CD4-positive, alpha-beta T cell (primary cell): ENCODE data around the gene SNTG2. TPM values are rescaled to one million over a fixed set of nuclear protein-coding genes. Genes with fewer than 3 reads are reported as not detected.

ENCODE experiments used
- ATAC-seq: fragments of 200-7000 bp; cut with Tn5 transposase; one replicate; pipeline ENCODE4 v1.10.0; 2022; ENCODE audit warnings: mild to moderate bottlenecking; ENCODE audit not compliant: poor library complexity
- CTCF ChIA-PET: fragments of 350-600 bp; sonication (Branson Sonifier 250); formaldehyde crosslinking; loops from one replicate; lab custom pipeline; 2021; ENCODE audit warnings: antibody characterized with exemption, inconsistent platforms; lab: Charles Lee
- POLR2A ChIA-PET: fragments of 350-600 bp; sonication (Branson Sonifier 250); formaldehyde crosslinking; loops from one replicate; lab custom pipeline; 2021; ENCODE audit warnings: antibody characterized with exemption, inconsistent platforms; lab: Charles Lee
- DNase-seq, 14 experiments: peaks; one replicate each; pipeline ENCODE4 v3.0.0-alpha.2; 2013 to 2020; ENCODE audit warnings: mixed read lengths in 2 of 14
- H3K27ac ChIP-seq, 2 donors: one replicate each; pipeline versions ENCODE4 v1.5.1 to v1.7.0; 2013; ENCODE audit warnings: low read length in 2 of 2, low read depth in 1 of 2, mild to moderate bottlenecking in 1 of 2
- H3K27me3 ChIP-seq, 2 experiments: 1 replicate in 1 of 2; 2 replicates in 1 of 2; pipeline versions ENCODE4 v1.6.1 to v1.7.0; 2013; ENCODE audit warnings: low read length in 2 of 2, control low read depth in 1 of 2, mild to moderate bottlenecking in 1 of 2, moderate library complexity in 1 of 2; ENCODE audit not compliant: insufficient read depth in 2 of 2, control insufficient read depth in 1 of 2
- H3K36me3 ChIP-seq: one replicate; pipeline ENCODE4 v1.6.1; 2013; ENCODE audit warnings: low read length, control low read depth; ENCODE audit not compliant: insufficient read depth
- H3K4me1 ChIP-seq: one replicate; pipeline ENCODE4 v1.6.1; 2013; ENCODE audit warnings: low read length, control low read depth; ENCODE audit not compliant: insufficient read depth
- H3K4me3 ChIP-seq: one replicate; pipeline ENCODE4 v1.5.1; 2013; ENCODE audit warnings: mild to moderate bottlenecking, low read length, moderate library complexity
- H3K9me3 ChIP-seq, 2 experiments: 1 replicate in 1 of 2; 2 replicates in 1 of 2; pipeline versions ENCODE4 v1.6.1 to v1.7.0; 2013; ENCODE audit warnings: low read length in 2 of 2, mild to moderate bottlenecking in 2 of 2, control low read depth in 1 of 2, moderate library complexity in 1 of 2; ENCODE audit not compliant: control insufficient read depth in 1 of 2, insufficient read depth in 1 of 2
- H3K27ac Mint-ChIP-seq: one replicate; pipeline ENCODE4 v1.8.0; 2020; ENCODE audit warnings: mixed read lengths
- H3K27me3 Mint-ChIP-seq: one replicate; pipeline ENCODE4 v1.8.0; 2021; ENCODE audit warnings: mixed read lengths
- H3K36me3 Mint-ChIP-seq: one replicate; pipeline ENCODE4 v1.8.0; 2021; ENCODE audit warnings: low read depth, mixed read lengths
- H3K4me1 Mint-ChIP-seq: one replicate; pipeline ENCODE4 v1.8.0; 2021; ENCODE audit warnings: low read depth, mixed read lengths
- H3K4me3 Mint-ChIP-seq: one replicate; pipeline ENCODE4 v1.8.0; 2020; ENCODE audit warnings: mild to moderate bottlenecking, mixed read lengths
- H3K9me3 Mint-ChIP-seq: one replicate; pipeline ENCODE4 v1.8.0; 2020; ENCODE audit warnings: mixed read lengths
- intact Hi-C, 2 experiments: fragments of 100-400 bp; cut with DNase I in 1 of 2; cut with micrococcal nuclease in 1 of 2; formaldehyde crosslinking; loops; one replicate each; pipeline versions ENCODE4 v1.15.1 to v1.9.0; 2023 to 2025; cut with DNase I, micrococcal nuclease
- total RNA-seq, 174 experiments: library from RNA in 2 of 174; stranded (reverse) in 2 of 174; gene quantifications; one replicate each; pipeline ENCODE4 v1.2.3 and lab custom pipeline; 2021 to 2026
- TF ChIP-seq, protein P1 (sequence below): fragments of 200-600 bp; IDR thresholded peaks from one replicate; pipeline ENCODE4 v1.8.0; 2022; ENCODE audit warnings: antibody characterized with exemption, mild to moderate bottlenecking

The SNTG2 gene
- total RNA-seq, 2 experiments from 2014 or later: 1.1 to 1.5 TPM

GRCh38 chr2:1209246-1209645 lies 258.6 kb downstream of the SNTG2 start:
- no peak for ATAC-seq
- Histone ChIP-seq H3K27ac (no peak overlapping the region), H3K4me3 (no peak overlapping the region), H3K4me1 (no peaks in the 10 kb centered on the region), H3K36me3 (no peaks in the 10 kb centered on the region), H3K27me3 (no peaks in the 10 kb centered on the region), H3K9me3 (peaks cover 10 to 11% of the 10 kb centered on the region in 2 experiments)
- no peaks in the 10 kb centered on the region for H3K36me3 Mint-ChIP-seq
- ChIA-PET CTCF (no interaction called here), POLR2A (no interaction called here)
- no peaks in the 10 kb centered on the region for H3K4me1 Mint-ChIP-seq
- TF ChIP-seq, protein P1, sequence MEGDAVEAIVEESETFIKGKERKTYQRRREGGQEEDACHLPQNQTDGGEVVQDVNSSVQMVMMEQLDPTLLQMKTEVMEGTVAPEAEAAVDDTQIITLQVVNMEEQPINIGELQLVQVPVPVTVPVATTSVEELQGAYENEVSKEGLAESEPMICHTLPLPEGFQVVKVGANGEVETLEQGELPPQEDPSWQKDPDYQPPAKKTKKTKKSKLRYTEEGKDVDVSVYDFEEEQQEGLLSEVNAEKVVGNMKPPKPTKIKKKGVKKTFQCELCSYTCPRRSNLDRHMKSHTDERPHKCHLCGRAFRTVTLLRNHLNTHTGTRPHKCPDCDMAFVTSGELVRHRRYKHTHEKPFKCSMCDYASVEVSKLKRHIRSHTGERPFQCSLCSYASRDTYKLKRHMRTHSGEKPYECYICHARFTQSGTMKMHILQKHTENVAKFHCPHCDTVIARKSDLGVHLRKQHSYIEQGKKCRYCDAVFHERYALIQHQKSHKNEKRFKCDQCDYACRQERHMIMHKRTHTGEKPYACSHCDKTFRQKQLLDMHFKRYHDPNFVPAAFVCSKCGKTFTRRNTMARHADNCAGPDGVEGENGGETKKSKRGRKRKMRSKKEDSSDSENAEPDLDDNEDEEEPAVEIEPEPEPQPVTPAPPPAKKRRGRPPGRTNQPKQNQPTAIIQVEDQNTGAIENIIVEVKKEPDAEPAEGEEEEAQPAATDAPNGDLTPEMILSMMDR: no peak
- intact Hi-C loops: no loop called here
- peaks cover 5% of the 10 kb centered on the region for H3K9me3 Mint-ChIP-seq
- H3K27me3 Mint-ChIP-seq: no peaks in the 10 kb centered on the region
- no peak overlapping the region for H3K27ac Mint-ChIP-seq
- no peak overlapping the region for H3K4me3 Mint-ChIP-seq
- no peak for DNase-seq

DNA sequence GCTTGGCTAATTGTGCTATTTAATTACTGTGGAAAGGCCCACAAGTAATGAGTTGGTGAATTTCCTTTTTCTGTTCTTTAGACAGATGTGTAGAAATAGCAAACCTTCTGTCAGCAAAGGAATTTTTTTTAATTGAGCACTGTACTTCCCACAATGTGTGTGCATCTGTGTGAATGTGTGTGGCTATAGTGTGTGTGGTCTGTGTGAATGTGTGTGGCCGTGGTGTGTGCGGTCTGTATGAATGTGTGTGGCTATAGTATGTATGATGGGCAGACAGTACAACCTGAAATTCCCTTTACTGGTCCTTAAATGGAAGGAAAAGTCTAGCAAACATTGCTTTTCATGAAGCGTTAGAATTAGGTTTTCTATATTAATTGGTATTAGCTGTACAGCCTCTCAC lies 259.1 kb downstream of the SNTG2 start:
- TF ChIP-seq, protein P1: no peak
- DNase-seq (no peak), ATAC-seq (no peak)
- Histone ChIP-seq H3K27me3 (no peaks in the 10 kb centered on the region), H3K27ac (no peak overlapping the region), H3K9me3 (peaks cover 10 to 11% of the 10 kb centered on the region in 2 experiments), H3K36me3 (no peaks in the 10 kb centered on the region), H3K4me1 (no peaks in the 10 kb centered on the region), H3K4me3 (no peak overlapping the region)
- Mint-ChIP-seq H3K9me3 (peaks cover 5% of the 10 kb centered on the region), H3K4me1 (no peaks in the 10 kb centered on the region), H3K27ac (no peak overlapping the region), H3K36me3 (no peaks in the 10 kb centered on the region), H3K4me3 (no peak overlapping the region), H3K27me3 (no peaks in the 10 kb centered on the region)
- CTCF ChIA-PET: no interaction called here
- POLR2A ChIA-PET: no interaction called here
- intact Hi-C loops: no loop called here

DNA sequence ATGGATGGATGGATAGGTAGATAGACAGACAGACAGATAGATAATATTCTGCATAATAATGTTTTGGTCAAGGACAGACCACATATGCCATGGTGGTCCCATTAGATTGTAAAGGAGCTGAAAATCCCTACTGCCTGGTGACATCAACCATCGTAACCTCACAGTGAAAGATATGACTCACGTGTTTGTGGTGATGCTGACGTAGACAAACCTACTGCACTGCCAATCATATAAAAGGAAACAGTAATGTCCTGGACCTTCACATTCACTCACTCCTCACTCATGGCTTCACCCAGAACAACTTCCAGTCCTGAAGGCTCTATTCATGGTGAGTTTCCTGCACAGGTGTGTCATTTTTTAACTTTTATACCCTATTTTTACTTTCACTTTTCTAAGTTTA lies 259.7 kb downstream of the SNTG2 start:
- TF ChIP-seq, protein P1: no peak
- Mint-ChIP-seq H3K27me3 (no peaks in the 10 kb centered on the region), H3K27ac (no peak overlapping the region), H3K9me3 (peaks cover 8% of the 10 kb centered on the region), H3K36me3 (no peaks in the 10 kb centered on the region), H3K4me3 (no peak overlapping the region), H3K4me1 (no peaks in the 10 kb centered on the region)
- Histone ChIP-seq H3K4me3 (no peak overlapping the region), H3K27ac (no peak overlapping the region), H3K4me1 (no peaks in the 10 kb centered on the region), H3K27me3 (no peaks in the 10 kb centered on the region), H3K36me3 (no peaks in the 10 kb centered on the region), H3K9me3 (peaks cover 10 to 11% of the 10 kb centered on the region in 2 experiments)
- ChIA-PET CTCF (no interaction called here), POLR2A (no interaction called here)
- intact Hi-C loops: no loop called here
- ATAC-seq (no peak), DNase-seq (no peak)
